CD4-positive, alpha-beta T cell treated with Interferon alpha-2 for 1 hour (primary cell): ENCODE data around the gene MYO18B.

Experiments used
- DNase-seq, 2 donors: peaks; one replicate each; pipeline ENCODE4 v3.0.0-alpha.2; 2020 to 2022

MYO18B gene

GRCh38 chr22:25780673-25781072, 38.7 kb downstream of the MYO18B start:
- no peak for DNase-seq

GRCh38 chr22:25781801-25782200, 39.8 kb downstream of the MYO18B start:
- no peak for DNase-seq

- no peak for DNase-seq
These were observed 40.8 kb downstream of the MYO18B start for GRCh38 chr22:25782831-25783230.

GRCh38 chr22:25783856-25784255, 41.9 kb downstream of the MYO18B start:
- DNase-seq: no peak

GRCh38 chr22:25786165-25786564, 44.2 kb downstream of the MYO18B start:
- no peak for DNase-seq

- DNase-seq: no peak
These were observed 49.6 kb downstream of the MYO18B start for GRCh38 chr22:25791556-25791955.

GRCh38 chr22:25795478-25795877, 53.5 kb downstream of the MYO18B start:
- no peak for DNase-seq

- DNase-seq: no peak
These were observed 55.7 kb downstream of the MYO18B start for GRCh38 chr22:25797498-25798290.

- no peak for DNase-seq
These were observed 58.8 kb downstream of the MYO18B start for GRCh38 chr22:25800766-25801165.

GRCh38 chr22:25802018-25802417, 60.0 kb downstream of the MYO18B start:
- DNase-seq: no peak

GRCh38 chr22:25804676-25805075, 62.7 kb downstream of the MYO18B start:
- no peak for DNase-seq

- no peak for DNase-seq
These were observed 64.6 kb downstream of the MYO18B start for GRCh38 chr22:25806579-25806978.

GRCh38 chr22:25814685-25815084, 72.7 kb downstream of the MYO18B start:
- DNase-seq: no peak

GRCh38 chr22:25815561-25815960, 73.6 kb downstream of the MYO18B start:
- no peak for DNase-seq

- DNase-seq: no peak
These were observed 74.6 kb downstream of the MYO18B start for GRCh38 chr22:25816522-25817059.

GRCh38 chr22:25817092-25817943, 75.3 kb downstream of the MYO18B start:
- no peak for DNase-seq

GRCh38 chr22:25818541-25818940, 76.6 kb downstream of the MYO18B start:
- DNase-seq: no peak

GRCh38 chr22:25822344-25822743, 80.4 kb downstream of the MYO18B start:
- DNase-seq: no peak

GRCh38 chr22:25823276-25823675, 81.3 kb downstream of the MYO18B start:
- no peak for DNase-seq

- no peak for DNase-seq
These were observed 82.9 kb downstream of the MYO18B start for GRCh38 chr22:25824828-25825423.

- no peak for DNase-seq
These were observed 85.4 kb downstream of the MYO18B start for GRCh38 chr22:25827415-25827814.

GRCh38 chr22:25828422-25828821, 86.4 kb downstream of the MYO18B start:
- DNase-seq: no peak

GRCh38 chr22:25829237-25829636, 87.2 kb downstream of the MYO18B start:
- no peak for DNase-seq
